GM06990 (cell line): ENCODE results near the gene EN2.
"Not testable (repeated sequence)": the region's sequence is repeated elsewhere in the genome, so short reads cannot be mapped to it uniquely, and the experiment has no call there.

Experiments used
- DNase-seq: peaks from one replicate; pipeline ENCODE4 v3.0.0-alpha.2; 2011; ENCODE audit not compliant: insufficient read length; ENCODE audit errors: extremely low read depth
- H3K27me3 ChIP-seq: replicated peaks from 2 replicates; pipeline ENCODE4 v1.6.0; 2011; ENCODE audit warnings: low read length; ENCODE audit not compliant: control insufficient read depth, insufficient read depth
- H3K36me3 ChIP-seq: 2 replicates; pipeline ENCODE4 v1.5.1; 2011; ENCODE audit warnings: low read length; ENCODE audit not compliant: control insufficient read depth, insufficient read depth
- H3K4me3 ChIP-seq: replicated peaks from 2 replicates; pipeline ENCODE4 v1.5.1; 2011; ENCODE audit warnings: low read depth, mild to moderate bottlenecking, control low read depth, low read length
- CTCF ChIP-seq: IDR thresholded peaks from 2 replicates; pipeline ENCODE4 v1.5.1; 2011; ENCODE audit warnings: low read length, control low read depth, mild to moderate bottlenecking, inconsistent platforms; ENCODE audit not compliant: insufficient read depth, poor library complexity, severe bottlenecking

The EN2 gene

GRCh38 chr7:155438777-155439176 is 19.2 kb upstream of the EN2 start:
- peaks cover 2% of the 10 kb centered on the region for H3K27me3 ChIP-seq
- no peak for DNase-seq
- no peak overlapping the region for H3K4me3 ChIP-seq
- no peak for TF ChIP-seq CTCF
- no peaks in the 10 kb centered on the region for H3K36me3 ChIP-seq

GRCh38 chr7:155439311-155440017 is 18.5 kb upstream of the EN2 start:
- DNase-seq, result no peak

GRCh38 chr7:155440018-155440410 is 17.9 kb upstream of the EN2 start:
- TF ChIP-seq CTCF, result no peak
- Histone ChIP-seq H3K27me3 (peaks cover 2% of the 10 kb centered on the region; the same call in 1 of the 2 replicates), H3K4me3 (no peak overlapping the region), H3K36me3 (no peaks in the 10 kb centered on the region)
- no peak for DNase-seq

More at GRCh38 chr7:155439311-155440017, 18.5 kb upstream of the EN2 start:
- Histone ChIP-seq H3K4me3 (no peak overlapping the region), H3K36me3 (no peaks in the 10 kb centered on the region), H3K27me3 (peaks cover 2% of the 10 kb centered on the region; the same call in 1 of the 2 replicates)
- TF ChIP-seq CTCF, result no peak

- Histone ChIP-seq H3K4me3 (no peak overlapping the region), H3K27me3 (peaks cover 2% of the 10 kb centered on the region; the same call in 1 of the 2 replicates), H3K36me3 (no peaks in the 10 kb centered on the region)
- no peak for TF ChIP-seq CTCF
- DNase-seq, result no peak
Measured at GRCh38 chr7:155441856-155442255, 16.1 kb upstream of the EN2 start.

- Histone ChIP-seq H3K4me3 (no peak overlapping the region), H3K27me3 (peaks cover 3% of the 10 kb centered on the region), H3K36me3 (no peaks in the 10 kb centered on the region)
- TF ChIP-seq CTCF, result no peak
- no peak for DNase-seq
Measured at GRCh38 chr7:155444746-155445145, 13.2 kb upstream of the EN2 start.

GRCh38 chr7:155445606-155446005 is 12.3 kb upstream of the EN2 start:
- not testable (repeated sequence) for DNase-seq, H3K4me3 ChIP-seq, H3K36me3 ChIP-seq, H3K27me3 ChIP-seq
